Measurements from ENCODE around the gene ADAMTS17.

ADAMTS17 gene

GRCh38 chr15:100227781-100228180 is 114.0 kb downstream of the ADAMTS17 start:
- in situ Hi-C loops (cut with HindIII; ENCODE audit: low sequenced_read_pairs), result no loop called here

GRCh38 chr15:100226107-100226506 is 115.7 kb downstream of the ADAMTS17 start:
- in situ Hi-C loops (cut with HindIII; ENCODE audit: low sequenced_read_pairs), result no loop called here

GRCh38 chr15:100224206-100225185 is 117.3 kb downstream of the ADAMTS17 start:
- in situ Hi-C loops (cut with HindIII; ENCODE audit: low sequenced_read_pairs), result no loop called here

- in situ Hi-C loops (cut with HindIII; ENCODE audit: low sequenced_read_pairs), result no loop called here
Observed at GRCh38 chr15:100222349-100222715, 119.4 kb downstream of the ADAMTS17 start.

GRCh38 chr15:100221471-100222348 is 120.1 kb downstream of the ADAMTS17 start:
- in situ Hi-C loops (cut with HindIII; ENCODE audit: low sequenced_read_pairs), result no loop called here

- in situ Hi-C loops (cut with HindIII; ENCODE audit: low sequenced_read_pairs), result no loop called here
Observed at GRCh38 chr15:100220058-100220768, 121.6 kb downstream of the ADAMTS17 start.

GRCh38 chr15:100218434-100218833 is 123.3 kb downstream of the ADAMTS17 start:
- in situ Hi-C loops (cut with HindIII; ENCODE audit: low sequenced_read_pairs), result no loop called here

- in situ Hi-C loops (cut with HindIII; ENCODE audit: low sequenced_read_pairs), result no loop called here
Observed at GRCh38 chr15:100216182-100216581, 125.6 kb downstream of the ADAMTS17 start.

- in situ Hi-C loops (cut with HindIII; ENCODE audit: low sequenced_read_pairs), result no loop called here
Observed at GRCh38 chr15:100215843-100216169, 126.0 kb downstream of the ADAMTS17 start.

- in situ Hi-C loops (cut with HindIII; ENCODE audit: low sequenced_read_pairs), result no loop called here
Observed at GRCh38 chr15:100215031-100215842, 126.5 kb downstream of the ADAMTS17 start.

GRCh38 chr15:100211855-100212850 is 129.6 kb downstream of the ADAMTS17 start:
- in situ Hi-C loops (cut with HindIII; ENCODE audit: low sequenced_read_pairs), result no loop called here

- in situ Hi-C loops (cut with HindIII; ENCODE audit: low sequenced_read_pairs), result no loop called here
Observed at GRCh38 chr15:100210338-100210737, 131.4 kb downstream of the ADAMTS17 start.

- in situ Hi-C loops (cut with HindIII; ENCODE audit: low sequenced_read_pairs), result no loop called here
Observed at GRCh38 chr15:100208921-100209603, 132.7 kb downstream of the ADAMTS17 start.

- in situ Hi-C loops (cut with HindIII; ENCODE audit: low sequenced_read_pairs), result no loop called here
Observed at GRCh38 chr15:100207053-100207452, 134.7 kb downstream of the ADAMTS17 start.

- in situ Hi-C loops (cut with HindIII; ENCODE audit: low sequenced_read_pairs), result no loop called here
Observed at GRCh38 chr15:100206643-100207042, 135.1 kb downstream of the ADAMTS17 start.

- in situ Hi-C loops (cut with HindIII; ENCODE audit: low sequenced_read_pairs), result no loop called here
Observed at GRCh38 chr15:100205549-100206295, 136.1 kb downstream of the ADAMTS17 start.

GRCh38 chr15:100204771-100205170 is 137.0 kb downstream of the ADAMTS17 start:
- in situ Hi-C loops (cut with HindIII; ENCODE audit: low sequenced_read_pairs), result no loop called here

GRCh38 chr15:100204211-100204610 is 137.6 kb downstream of the ADAMTS17 start:
- in situ Hi-C loops (cut with HindIII; ENCODE audit: low sequenced_read_pairs), result no loop called here
